ENCODE data around the gene PNLIPRP2.

DNA sequence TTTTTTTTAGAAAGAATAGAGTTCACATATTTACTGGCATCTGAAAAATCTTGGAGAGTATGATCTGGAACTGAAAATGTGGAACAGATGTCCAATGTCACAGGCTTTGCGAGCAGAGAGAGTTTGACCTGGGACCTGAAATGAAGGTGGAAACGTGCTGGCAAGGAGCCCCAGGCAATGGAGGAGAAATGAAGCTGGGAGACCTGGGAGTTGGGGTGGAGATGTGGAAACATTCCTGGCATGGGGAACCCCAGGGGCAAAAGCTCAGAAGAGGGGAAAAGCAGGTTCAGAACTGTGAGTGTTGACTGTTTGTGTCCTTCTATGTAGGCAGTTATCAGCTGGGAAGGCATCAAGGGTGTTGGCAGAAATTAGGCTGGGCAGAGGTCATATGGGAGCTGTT, 7.3 kb upstream of the PNLIPRP2 start:
- TF ChIP-seq, protein P1, sequence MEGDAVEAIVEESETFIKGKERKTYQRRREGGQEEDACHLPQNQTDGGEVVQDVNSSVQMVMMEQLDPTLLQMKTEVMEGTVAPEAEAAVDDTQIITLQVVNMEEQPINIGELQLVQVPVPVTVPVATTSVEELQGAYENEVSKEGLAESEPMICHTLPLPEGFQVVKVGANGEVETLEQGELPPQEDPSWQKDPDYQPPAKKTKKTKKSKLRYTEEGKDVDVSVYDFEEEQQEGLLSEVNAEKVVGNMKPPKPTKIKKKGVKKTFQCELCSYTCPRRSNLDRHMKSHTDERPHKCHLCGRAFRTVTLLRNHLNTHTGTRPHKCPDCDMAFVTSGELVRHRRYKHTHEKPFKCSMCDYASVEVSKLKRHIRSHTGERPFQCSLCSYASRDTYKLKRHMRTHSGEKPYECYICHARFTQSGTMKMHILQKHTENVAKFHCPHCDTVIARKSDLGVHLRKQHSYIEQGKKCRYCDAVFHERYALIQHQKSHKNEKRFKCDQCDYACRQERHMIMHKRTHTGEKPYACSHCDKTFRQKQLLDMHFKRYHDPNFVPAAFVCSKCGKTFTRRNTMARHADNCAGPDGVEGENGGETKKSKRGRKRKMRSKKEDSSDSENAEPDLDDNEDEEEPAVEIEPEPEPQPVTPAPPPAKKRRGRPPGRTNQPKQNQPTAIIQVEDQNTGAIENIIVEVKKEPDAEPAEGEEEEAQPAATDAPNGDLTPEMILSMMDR (IDR thresholded peaks at IDR 0.05; ENCODE audit: low read length) = no peak
- TF ChIP-seq EZH2 (optimal IDR thresholded peaks at IDR 0.05; ENCODE audit: low read depth, low read length) = no peak
